GM15510 (cell line): ENCODE measurements around the gene PHACTR2.

ENCODE experiments used
- POLR2A ChIP-seq: IDR thresholded peaks from 3 replicates; pipeline ENCODE4 v1.6.1; 2011; ENCODE audit warnings: borderline replicate concordance; ENCODE audit not compliant: insufficient read length; ENCODE audit errors: extremely low read depth

Gene PHACTR2

DNA sequence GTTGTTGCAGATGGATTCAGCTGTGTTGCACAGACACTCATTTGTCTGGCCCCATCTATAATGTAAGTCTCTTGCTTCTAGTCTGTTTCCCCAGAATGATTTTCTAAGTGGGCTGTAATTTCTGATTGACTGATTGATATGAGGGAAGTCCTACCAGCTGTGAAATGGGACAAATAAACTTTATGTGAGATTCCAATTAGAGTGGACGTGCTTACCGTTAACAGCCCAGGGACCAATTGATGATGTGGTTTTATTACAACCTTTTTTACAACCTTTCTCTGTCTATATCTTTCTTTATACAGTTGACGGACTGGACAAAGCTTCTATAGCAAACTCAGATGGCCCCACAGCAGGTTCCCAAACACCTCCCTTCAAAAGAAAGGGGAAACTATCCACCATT lies 33.9 kb downstream of the PHACTR2 start:
- no peak for TF ChIP-seq POLR2A

DNA sequence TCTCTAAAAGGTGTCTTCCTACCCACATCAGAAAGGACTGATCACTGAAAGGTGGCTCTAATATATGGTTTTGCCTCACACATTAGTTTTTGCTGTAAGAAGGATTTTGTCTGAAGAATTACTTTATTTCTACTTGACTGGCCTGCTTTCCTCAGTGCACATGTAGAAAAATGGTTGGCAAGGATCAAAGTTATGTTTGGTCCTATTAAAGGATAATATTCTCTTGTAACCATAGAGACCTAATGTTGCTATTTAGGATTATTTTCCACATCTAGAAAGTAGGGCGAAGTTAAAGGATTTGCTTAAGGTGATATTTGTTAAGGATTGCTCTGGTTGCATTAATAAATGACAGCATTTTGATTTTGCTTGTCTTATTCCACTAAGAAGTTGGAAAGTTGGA lies 40.7 kb downstream of the PHACTR2 start:
- TF ChIP-seq POLR2A: no peak

DNA sequence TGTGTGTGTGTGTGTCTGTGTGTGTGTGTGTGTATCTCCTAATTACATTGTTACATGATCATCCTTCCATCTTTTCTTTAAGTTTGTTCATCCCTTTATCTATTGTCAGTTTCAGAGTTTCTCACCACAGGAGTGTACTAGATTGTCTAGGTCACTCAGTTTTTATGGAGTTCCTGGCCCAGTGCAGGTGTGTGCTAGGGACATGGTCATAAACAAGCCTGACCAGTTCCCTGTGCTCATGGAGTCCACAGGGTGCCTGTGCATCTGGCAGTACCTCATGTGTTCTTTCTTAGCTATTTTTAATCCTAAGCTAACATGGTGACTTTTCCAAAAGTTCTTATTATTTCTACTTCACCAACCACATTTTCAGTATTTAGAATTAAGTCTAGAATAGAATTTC lies 43.9 kb downstream of the PHACTR2 start:
- TF ChIP-seq POLR2A: no peak

DNA sequence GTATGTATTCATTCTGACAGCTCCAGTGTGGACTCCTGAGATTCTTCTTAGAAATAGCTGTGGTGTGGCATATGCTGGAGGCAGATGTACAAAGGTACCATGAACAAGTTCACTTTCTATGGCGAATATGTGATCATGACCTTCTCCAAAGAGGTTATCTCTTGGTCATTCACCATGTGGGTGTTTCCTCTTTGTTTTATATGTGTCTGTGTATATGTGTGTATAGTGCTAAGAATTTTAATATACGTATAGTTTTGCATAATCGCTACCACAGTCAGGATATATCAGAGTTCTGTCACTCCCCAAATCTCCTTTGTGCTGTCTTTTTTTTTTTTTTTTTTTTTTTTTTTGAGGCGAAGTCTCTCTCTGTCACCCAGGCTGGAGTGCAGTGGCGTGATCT lies 47.1 kb downstream of the PHACTR2 start:
- no peak for TF ChIP-seq POLR2A

DNA sequence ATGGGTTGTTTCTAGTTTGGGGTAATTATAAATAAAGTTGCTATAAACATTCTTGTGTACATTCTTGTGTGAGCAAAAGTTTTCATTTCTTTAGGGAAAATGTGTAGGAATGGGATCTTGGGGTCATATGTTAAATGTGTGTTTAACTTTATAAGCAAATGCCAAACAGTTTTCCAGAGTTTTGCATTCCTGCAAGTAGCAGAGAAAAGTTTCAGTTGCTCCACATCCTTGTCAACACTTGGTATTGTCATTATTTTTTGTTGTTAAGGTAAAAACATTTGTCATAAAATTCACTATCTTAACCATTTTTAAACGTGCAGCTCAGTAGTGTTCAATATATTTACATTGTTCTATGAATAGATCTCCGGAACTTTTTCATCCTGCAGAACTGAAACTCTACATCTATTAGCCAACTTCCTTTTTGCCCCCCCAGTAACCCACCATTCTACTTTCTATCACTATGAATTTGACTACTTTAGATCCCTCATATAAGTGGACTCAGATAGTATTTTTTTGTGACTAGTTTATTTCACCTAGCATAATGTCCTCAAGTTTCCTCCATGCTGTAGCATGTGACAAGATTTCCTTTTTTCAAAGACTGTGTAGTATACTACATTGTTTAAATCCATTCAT lies 48.4 kb downstream of the PHACTR2 start:
- TF ChIP-seq POLR2A: no peak

DNA sequence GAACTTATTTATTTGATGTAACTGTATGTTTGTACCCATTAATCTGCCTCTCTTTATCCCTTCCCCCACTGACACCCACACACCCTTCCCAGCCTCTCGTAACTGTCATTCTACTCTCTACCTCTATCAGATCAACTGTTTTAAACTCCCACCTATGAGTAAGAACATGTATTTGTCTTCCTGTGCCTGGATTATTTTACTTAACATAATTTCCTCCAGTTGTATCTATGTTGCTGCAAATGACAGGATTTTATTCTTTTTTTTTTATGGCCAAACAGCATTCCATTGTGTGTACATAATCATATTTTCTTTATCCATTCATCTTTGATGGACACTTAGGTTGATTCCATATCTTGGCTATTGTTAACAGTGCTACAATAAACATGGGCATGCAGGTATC lies 49.3 kb downstream of the PHACTR2 start:
- TF ChIP-seq POLR2A: no peak

DNA sequence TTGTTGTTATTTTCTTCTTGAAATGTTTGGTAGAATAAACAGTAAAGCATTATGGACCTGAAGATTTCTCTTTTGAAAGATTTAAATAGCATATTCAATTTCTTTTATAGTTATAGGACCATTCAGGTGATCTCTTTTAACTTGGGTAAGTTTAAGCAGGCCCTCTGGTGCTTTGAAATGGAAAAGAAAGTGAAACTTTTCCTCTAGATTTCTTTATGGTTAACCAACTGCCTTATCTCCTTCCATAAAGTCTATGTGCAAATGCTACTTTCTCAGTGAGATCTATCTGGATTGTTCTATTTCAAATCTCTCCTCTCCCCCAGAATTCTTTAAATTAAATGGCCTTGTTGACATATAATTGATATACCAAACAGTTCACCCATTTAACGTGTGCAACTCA lies 54.0 kb downstream of the PHACTR2 start:
- no peak for TF ChIP-seq POLR2A

DNA sequence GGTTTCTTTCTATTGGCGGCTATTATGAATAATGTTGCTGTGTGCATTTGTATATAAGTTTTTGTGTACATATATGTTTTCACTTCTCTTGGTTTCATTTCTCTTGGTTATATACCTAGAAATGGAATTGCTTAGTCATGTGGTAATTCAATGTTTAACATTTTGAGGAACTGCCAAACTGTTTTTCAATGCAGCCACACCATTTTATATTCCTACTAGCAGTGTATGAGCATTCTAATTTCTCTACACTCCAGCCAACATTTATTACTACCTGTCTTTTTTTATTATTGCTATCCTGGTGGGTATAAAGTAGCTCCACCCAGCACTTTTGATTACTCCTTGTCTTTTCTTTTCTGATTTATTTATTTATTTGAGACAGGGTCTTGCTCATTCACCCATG lies 54.8 kb downstream of the PHACTR2 start:
- no peak for TF ChIP-seq POLR2A

DNA sequence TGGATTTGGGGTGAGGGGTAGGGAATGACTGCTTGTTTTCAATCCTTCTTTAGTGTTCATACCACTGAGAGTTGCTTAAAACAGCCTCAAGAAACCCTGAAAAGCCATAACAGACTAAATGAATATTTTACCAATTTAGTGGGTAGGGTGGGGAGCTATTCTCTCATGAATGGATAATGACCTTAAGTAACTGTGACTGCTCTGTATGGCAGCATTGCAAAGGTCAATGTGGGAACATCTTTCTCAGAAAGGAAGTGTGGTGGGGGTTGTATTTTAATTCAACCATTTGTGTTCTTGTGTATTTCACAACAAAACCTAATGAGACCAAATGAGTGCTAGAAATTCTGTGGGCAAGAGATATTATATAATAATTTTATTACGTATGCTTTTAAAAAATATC lies 55.7 kb downstream of the PHACTR2 start:
- TF ChIP-seq POLR2A: no peak

DNA sequence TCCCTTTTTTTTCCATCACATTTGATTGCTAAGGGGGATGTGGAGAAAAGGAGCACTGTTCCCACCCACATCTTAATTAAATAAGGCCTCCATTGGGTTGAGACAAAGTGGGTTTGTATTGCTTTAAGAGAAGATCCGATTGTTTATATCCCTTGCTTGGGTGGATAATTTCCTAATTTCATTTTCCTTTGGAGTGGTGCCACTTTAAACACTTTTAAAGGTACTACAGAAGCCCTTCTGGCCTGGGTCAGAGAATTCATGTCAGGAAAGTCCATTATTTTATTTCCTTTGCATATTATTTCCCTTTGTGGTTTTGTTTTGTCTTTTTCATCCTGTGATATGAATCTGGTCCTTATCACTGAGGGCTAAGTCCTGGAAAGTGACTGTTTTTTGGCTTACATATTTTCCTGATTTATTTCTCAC lies 56.9 kb downstream of the PHACTR2 start:
- TF ChIP-seq POLR2A: no peak

DNA sequence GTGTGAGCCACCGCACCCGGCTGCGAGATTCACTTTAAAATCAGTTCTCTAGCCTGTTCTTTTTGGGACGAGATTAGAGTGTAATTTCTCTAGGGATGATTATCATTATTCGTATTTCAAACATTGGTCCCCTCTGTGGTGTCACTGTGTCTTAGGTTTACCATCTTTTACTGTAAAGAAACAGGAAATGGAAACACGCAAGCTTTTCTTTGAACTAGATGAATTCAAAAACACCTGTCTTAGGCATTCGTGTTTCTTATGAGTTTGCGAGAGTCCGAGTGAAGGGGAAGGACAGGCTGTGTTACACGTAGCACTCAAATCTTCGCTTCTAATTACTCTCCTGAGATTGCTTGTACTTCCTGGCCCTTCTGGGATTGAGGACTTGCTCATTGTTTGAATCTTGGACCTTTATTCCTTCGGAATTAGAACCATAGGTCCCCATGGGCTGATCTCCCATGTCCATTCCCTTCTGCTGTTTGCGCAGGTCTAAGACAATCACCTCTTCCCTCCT lies 61.6 kb downstream of the PHACTR2 start:
- TF ChIP-seq POLR2A: no peak

DNA sequence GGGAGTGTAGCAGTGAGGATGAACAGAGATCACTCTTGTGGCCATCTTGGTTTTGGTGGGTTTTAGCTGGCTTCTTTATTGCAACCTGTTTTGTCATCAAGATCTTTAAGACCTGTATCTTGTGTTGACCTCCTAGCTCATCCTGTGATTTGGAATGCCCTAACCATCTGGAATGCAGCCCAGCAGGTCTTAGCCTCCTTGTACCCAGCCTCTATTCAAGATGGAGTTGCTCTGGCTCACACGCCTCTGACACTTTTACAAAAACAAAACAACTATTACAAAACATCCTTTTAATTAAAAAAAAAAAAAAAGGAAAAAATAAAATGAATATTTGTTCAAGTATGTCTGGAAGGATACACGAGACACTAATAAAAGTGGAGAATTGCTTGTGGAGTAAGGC lies 62.4 kb downstream of the PHACTR2 start:
- no peak for TF ChIP-seq POLR2A

DNA sequence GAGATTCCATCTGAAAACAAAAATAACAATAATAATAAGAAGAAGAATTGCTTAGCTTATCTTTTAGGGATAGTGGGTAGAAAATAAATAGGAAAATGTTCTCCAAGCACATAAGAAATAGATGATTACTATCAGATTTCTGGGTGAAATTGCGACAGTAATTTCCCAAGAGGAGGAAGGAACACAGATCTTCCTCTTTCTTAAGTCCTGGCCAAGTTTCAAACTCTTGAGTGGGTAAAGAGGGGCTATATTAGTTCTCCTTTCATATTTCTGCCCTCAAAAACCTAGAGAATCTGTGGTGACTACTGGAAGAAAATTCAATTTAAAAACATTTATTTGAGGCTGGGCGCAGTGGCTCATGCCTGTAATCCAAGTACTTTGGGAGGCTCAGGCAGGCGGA lies 63.7 kb downstream of the PHACTR2 start:
- no peak for TF ChIP-seq POLR2A

DNA sequence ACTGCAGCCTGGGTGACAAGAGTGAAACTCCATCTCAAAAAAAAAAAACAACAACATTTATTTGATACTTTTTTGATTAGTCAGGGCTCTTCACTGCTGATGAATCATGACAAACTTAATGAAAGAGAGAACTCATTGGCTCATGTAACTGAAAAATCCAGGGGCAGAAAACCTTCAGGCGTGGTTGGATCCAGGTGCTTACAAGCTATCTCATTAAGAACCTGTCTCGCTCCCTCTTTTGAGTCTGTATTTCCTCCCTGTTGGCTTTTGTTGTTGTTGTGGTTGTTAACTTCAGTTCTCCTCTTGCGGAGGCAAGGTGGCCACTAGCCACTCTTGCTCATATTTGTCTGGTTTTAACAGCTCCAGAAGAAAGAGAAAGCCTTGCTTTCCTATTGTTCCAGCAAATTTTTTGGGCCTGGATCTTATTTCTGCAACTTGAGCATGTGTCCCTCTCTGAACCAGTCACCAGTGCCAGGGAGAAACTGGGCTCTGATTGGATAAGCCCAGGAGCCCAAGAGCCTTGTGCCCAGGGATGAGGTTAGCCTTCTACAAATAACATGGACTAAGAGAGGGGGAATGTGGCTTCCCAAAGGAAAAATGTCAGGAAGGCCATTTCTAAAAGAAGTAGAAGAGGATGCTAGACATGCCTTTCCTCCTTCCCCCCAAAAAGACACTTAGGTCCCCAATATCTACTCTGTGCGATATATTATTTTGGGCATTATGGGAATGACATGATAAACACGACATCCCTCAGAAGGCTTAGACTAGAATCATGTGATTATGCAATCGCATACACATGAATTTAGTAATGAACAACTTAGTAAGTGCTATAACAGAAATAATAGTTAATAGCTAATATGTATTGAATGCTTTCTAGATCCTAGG lies 64.5 kb downstream of the PHACTR2 start:
- TF ChIP-seq POLR2A: no peak

DNA sequence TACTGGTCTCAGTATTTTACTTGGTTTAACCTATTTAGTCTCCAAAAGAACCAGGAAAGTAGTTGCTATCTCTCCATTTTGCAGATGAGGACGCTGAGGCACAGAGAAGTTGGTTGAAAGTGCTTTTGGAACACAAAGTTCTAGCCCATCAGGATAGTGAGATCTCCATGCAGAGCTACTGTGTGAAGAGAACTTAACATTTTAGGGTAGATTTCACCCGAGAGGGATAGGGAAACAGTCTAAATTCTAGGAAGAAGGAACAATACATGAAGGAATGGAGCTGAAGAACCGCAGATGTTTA lies 65.1 kb downstream of the PHACTR2 start:
- TF ChIP-seq POLR2A: no peak

DNA sequence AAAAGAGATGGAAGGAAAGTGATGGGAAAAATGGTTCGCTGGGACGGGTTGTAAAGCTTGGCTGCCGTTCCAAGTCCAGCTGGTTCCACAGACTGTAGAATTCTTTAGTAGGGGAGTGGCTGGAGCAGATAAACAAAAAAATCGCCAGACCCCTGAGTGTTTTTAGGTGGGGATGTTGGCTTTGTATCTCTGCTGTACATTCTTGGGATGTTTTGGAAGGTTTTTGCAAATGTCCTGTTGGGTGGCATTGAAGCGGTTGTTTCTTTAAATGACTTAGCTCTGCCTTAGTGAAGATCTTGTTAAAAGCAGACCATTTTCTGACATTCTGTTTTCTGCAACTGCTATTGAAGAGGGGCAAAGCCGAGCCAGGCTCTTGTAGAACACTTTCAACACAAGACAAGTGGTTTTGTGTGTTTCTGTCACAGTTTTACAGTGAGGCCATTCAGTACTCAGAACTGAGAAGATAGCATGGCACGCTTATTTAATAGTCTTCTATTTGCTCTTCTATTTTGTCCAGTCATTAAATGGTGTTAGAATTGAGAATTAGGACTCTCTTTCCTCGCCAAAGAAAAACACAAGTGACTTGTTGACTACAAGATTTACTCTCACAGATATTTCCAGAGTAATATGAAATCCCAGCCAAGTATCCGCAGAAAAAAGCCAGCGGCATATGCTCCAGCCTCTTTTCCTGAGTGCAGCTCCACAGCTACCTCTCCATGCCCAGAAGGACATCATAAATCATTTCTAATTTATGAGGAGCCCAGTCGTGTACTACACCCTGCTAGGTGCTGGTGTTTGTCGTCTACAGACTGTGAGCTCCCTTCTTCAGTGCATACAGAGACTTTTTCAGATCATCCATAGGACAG lies 65.8 kb downstream of the PHACTR2 start:
- no peak for TF ChIP-seq POLR2A

DNA sequence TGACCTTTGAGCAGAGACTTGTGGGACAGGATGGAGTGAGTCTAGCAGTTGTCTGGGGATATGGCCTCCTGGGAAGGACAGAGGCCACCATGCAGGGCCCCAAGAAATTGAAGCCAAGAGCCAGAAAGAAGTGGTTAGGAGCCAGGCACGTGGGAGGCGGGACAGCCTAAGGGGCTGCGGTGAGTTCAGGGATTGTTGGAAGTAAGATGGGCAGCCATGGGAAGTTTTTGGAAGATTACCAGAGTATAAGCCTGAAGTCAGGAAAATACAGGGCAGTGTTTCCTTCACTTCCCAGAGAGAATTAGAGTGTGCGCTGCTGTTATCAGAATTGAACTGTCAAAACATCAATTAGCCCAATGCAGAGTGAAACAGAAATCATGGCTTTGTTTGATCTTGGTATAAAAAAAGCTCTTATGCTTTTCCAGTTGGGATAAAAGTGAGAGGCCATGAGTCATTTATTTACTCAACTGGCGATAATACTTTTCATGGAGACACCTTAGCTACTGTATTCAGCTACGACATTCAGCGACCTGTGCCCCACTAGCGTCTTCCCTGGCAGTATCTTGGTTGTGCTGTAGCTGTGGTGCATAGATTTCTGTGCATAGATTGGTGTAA lies 66.9 kb downstream of the PHACTR2 start:
- no peak for TF ChIP-seq POLR2A
